SK-N-MC (cell line): ENCODE measurements around the gene AMACR.

Source experiments
- EZH2 ChIP-seq: fragments of 200-600 bp; sonication (generic); IDR thresholded peaks from one replicate; pipeline ENCODE4 v1.6.1; 2017; ENCODE audit warnings: antibody characterized with exemption
- POLR2AphosphoS5 ChIP-seq: IDR thresholded peaks from 2 replicates; pipeline ENCODE4 v1.6.1; 2012; ENCODE audit warnings: mild to moderate bottlenecking, low read depth, low read length, borderline replicate concordance

DNA sequence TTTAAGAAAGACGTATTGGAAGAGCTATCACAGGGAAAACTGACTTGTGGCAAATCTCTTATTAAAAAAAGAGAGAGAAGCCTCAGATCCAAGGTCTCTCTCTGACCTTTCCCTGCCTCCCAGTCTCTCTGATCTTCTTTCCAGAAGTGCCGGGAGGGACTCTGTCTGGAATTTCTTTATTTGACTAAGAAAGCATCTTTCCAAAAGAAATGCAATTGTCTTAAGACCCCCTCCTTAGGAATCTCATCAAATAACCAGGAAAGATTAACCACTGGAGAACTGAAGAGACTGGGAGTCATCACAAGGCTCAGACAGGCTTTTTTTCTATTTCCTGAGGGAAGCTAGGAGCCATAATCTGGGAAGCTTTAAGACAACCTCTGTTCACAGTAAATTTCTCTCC is 30.5 kb upstream of the AMACR start:
- TF ChIP-seq POLR2AphosphoS5 (no peak), EZH2 (no peak)
